GM12801 (cell line): ENCODE results near the gene KLC1.

Experiments used
- CTCF ChIP-seq: IDR thresholded peaks from one replicate; pipeline ENCODE4 v1.5.1; 2011; ENCODE audit warnings: control low read depth; ENCODE audit not compliant: insufficient read length; ENCODE audit errors: extremely low read depth

The KLC1 gene

GRCh38 chr14:103628684-103629502 lies at the start of gene KLC1:
Gene KLC1 (plus strand): TSS chr14:103629211. CDS start chr14:103654565, 25,354 bp downstream.
- TF ChIP-seq CTCF, result no peak

- TF ChIP-seq CTCF, result no peak
Observed at GRCh38 chr14:103581206-103581605, 47.8 kb upstream of the KLC1 start.

GRCh38 chr14:103581954-103582703 lies 46.9 kb upstream of the KLC1 start:
- no peak for TF ChIP-seq CTCF

- no peak for TF ChIP-seq CTCF
Observed at GRCh38 chr14:103584326-103584915, 44.6 kb upstream of the KLC1 start.

- TF ChIP-seq CTCF, result no peak
Observed at GRCh38 chr14:103593577-103593976, 35.4 kb upstream of the KLC1 start.

- no peak for TF ChIP-seq CTCF
Observed at GRCh38 chr14:103594265-103594664, 34.7 kb upstream of the KLC1 start.
